Panc1 (cell line): ENCODE data around the gene GPATCH2L. TPM values are rescaled to one million over a fixed set of nuclear protein-coding genes. Genes with fewer than 3 reads are reported as not detected.

Source experiments
- ATAC-seq: fragments of 200-7000 bp; cut with Tn5 transposase; 2 replicates; pipeline ENCODE4 v1.9.1; 2020; ENCODE audit warnings: mild to moderate bottlenecking, moderate library complexity
- BruUV-seq: library from RNA; stranded (reverse); fragments of 400-500 nt; replicated peaks from 2 replicates; lab custom pipeline; 2021; lab: Mats Ljungman, UMichigan
- CTCF ChIA-PET: fragments of 300-600 bp; sonication (Branson Sonifier 250); formaldehyde crosslinking; loops from one replicate; lab custom pipeline; 2022; ENCODE audit warnings: antibody characterized with exemption; lab: Charles Lee
- POLR2A ChIA-PET: fragments of 300-600 bp; sonication (Branson Sonifier 250); formaldehyde crosslinking; loops from one replicate; lab custom pipeline; 2022; ENCODE audit warnings: antibody characterized with exemption; lab: Charles Lee
- DNase-seq: peaks from one replicate; pipeline ENCODE4 v3.0.0-alpha.2; 2010; ENCODE audit warnings: low read depth, low spot score
- H3K27ac ChIP-seq: 2 replicates; pipeline ENCODE4 v1.5.1; 2011; ENCODE audit warnings: mild to moderate bottlenecking, low read length, inconsistent platforms
- H3K27me3 ChIP-seq: fragments of 200-500 bp; sonication (Bioruptor generic); 2 replicates; pipeline ENCODE4 v1.6.0; 2014; ENCODE audit warnings: low read length, inconsistent platforms; ENCODE audit not compliant: control insufficient read depth, insufficient read depth
- H3K36me3 ChIP-seq: fragments of 200-500 bp; sonication (Bioruptor generic); 2 replicates; pipeline ENCODE4 v1.5.1; 2014; ENCODE audit warnings: inconsistent platforms, mild to moderate bottlenecking, low read length, moderate library complexity; ENCODE audit not compliant: control insufficient read depth, insufficient read depth
- H3K4me1 ChIP-seq: 2 replicates; pipeline ENCODE4 v1.5.1; 2011; ENCODE audit warnings: inconsistent platforms, mild to moderate bottlenecking, low read length, moderate library complexity; ENCODE audit not compliant: control insufficient read depth, insufficient read depth
- H3K4me3 ChIP-seq, 2 experiments: 2 replicates each; pipeline ENCODE4 v1.5.1; 2011 to 2012; ENCODE audit warnings: low read depth in 2 of 2, low read length in 2 of 2, mild to moderate bottlenecking in 2 of 2, inconsistent platforms in 1 of 2, moderate library complexity in 1 of 2
- H3K9me3 ChIP-seq: fragments of 200-500 bp; sonication (Bioruptor generic); 2 replicates; pipeline ENCODE4 v1.5.1; 2014; ENCODE audit warnings: low read depth, mild to moderate bottlenecking, inconsistent platforms, low read length, moderate library complexity; ENCODE audit not compliant: control insufficient read depth, insufficient read depth
- CTCF ChIP-seq: fragments of 450-650 bp; IDR thresholded peaks from 2 replicates; pipeline ENCODE4 v1.5.1; 2017; ENCODE audit warnings: mild to moderate bottlenecking
- POLR2AphosphoS5 ChIP-seq: IDR thresholded peaks from 2 replicates; pipeline ENCODE4 v1.6.1; 2012; ENCODE audit warnings: mild to moderate bottlenecking, low read depth, low read length, moderate library complexity
- REST ChIP-seq, 2 experiments: IDR thresholded peaks; 2 replicates each; pipeline ENCODE4 v1.6.1; 2011 to 2012; ENCODE audit warnings: low read depth in 2 of 2, control low read depth in 1 of 2, low read length in 1 of 2, mild to moderate bottlenecking in 1 of 2, moderate library complexity in 1 of 2; ENCODE audit not compliant: insufficient read depth in 1 of 2
- SIN3A ChIP-seq: IDR thresholded peaks from 2 replicates; pipeline ENCODE4 v1.6.1; 2012; ENCODE audit warnings: low read depth, mild to moderate bottlenecking, low read length, moderate library complexity, borderline replicate concordance; ENCODE audit not compliant: insufficient read depth
- TCF7L2 ChIP-seq: IDR thresholded peaks from 2 replicates; pipeline ENCODE4 v1.6.1; 2011; ENCODE audit warnings: mild to moderate bottlenecking, low read depth, low read length, inconsistent platforms
- in situ Hi-C: cut with HindIII; loops from 2 replicates; pipeline ENCODE4 v1.10.0; 2016; ENCODE audit warnings: low sequenced_read_pairs, low pct_unique_long_range_greater_than_20kb
- intact Hi-C: fragments of 100-400 bp; cut with micrococcal nuclease; formaldehyde crosslinking; loops from one replicate; pipeline ENCODE4 v1.10.0; 2022; ENCODE audit not compliant: unreplicated experiment
- total RNA-seq: library from RNA; stranded (reverse); gene quantifications from one replicate; pipeline ENCODE4 v1.2.1, GENCODE V29; 2021; ENCODE audit not compliant: unreplicated experiment

The GPATCH2L gene
- total RNA-seq, 1 experiment from 2014 or later = 35.0 TPM

- Histone ChIP-seq H3K4me3 (no peak overlapping the region), H3K9me3 (no peaks in the 10 kb centered on the region), H3K4me1 (no peaks in the 10 kb centered on the region), H3K27me3 (no peaks in the 10 kb centered on the region), H3K36me3 (no peaks in the 10 kb centered on the region), H3K27ac (no peak overlapping the region)
- in situ Hi-C loops (no loop called here), intact Hi-C loops (no loop called here)
- ChIA-PET POLR2A (no interaction called here), CTCF (no interaction called here)
- BruUV-seq = no TSS peak
- TF ChIP-seq POLR2AphosphoS5 (no peak), CTCF (no peak), TCF7L2 (no peak), SIN3A (no peak), REST (IDR thresholded peaks at IDR 0.05; ENCODE audit: insufficient read depth in 1 of 2, low read depth in 2 of 2, low read length in 1 of 2) (no peak)
- no peak for ATAC-seq
- no peak for DNase-seq
Observed at GRCh38 chr14:76218662-76219061, 66.9 kb downstream of the GPATCH2L start.

- in situ Hi-C loops (no loop called here), intact Hi-C loops (no loop called here)
- ChIA-PET POLR2A (no interaction called here), CTCF (no interaction called here)
- Histone ChIP-seq H3K27ac (no peak overlapping the region), H3K27me3 (no peaks in the 10 kb centered on the region), H3K4me3 (no peak overlapping the region), H3K4me1 (no peaks in the 10 kb centered on the region), H3K36me3 (no peaks in the 10 kb centered on the region), H3K9me3 (peaks cover 3% of the 10 kb centered on the region; the same call in 1 of the 2 replicates)
- no peak for ATAC-seq
- BruUV-seq = no TSS peak
- no peak for DNase-seq
- TF ChIP-seq TCF7L2 (no peak), SIN3A (no peak), CTCF (no peak), POLR2AphosphoS5 (no peak), REST (IDR thresholded peaks at IDR 0.05; ENCODE audit: insufficient read depth in 1 of 2, low read depth in 2 of 2, low read length in 1 of 2) (no peak)
Observed at GRCh38 chr14:76219873-76220272, 68.2 kb downstream of the GPATCH2L start.
